Measurements from ENCODE around the gene IFITM1. TPM values are rescaled to one million over a fixed set of nuclear protein-coding genes. Genes with fewer than 3 reads are reported as not detected.
"Not testable (repeated sequence)": the region's sequence is repeated elsewhere in the genome, so short reads cannot be mapped to it uniquely, and the experiment has no call there.

IFITM1 gene
- total RNA-seq, 1 experiment from 2014 or later = 216 TPM

- not testable (repeated sequence) for H3K4me2 ChIP-seq (ENCODE audit: low read depth, low read length, poor library complexity, severe bottlenecking); H3K4me3 ChIP-seq (ENCODE audit: low read length); H3K9me3 ChIP-seq (ENCODE audit: low read length); H3K79me2 ChIP-seq (ENCODE audit: low read length); H2AFZ ChIP-seq (ENCODE audit: low read length); DNase-seq; H4K20me1 ChIP-seq (ENCODE audit: insufficient read depth, low read depth, low read length); H3K27ac ChIP-seq (ENCODE audit: low read length); H3K27me3 ChIP-seq (ENCODE audit: low read length); H3K9ac ChIP-seq (ENCODE audit: low read length); H3K9me2 ChIP-seq (replicated peaks; ENCODE audit: insufficient read depth, low read length); H3K36me3 ChIP-seq (ENCODE audit: insufficient read depth, low read length)
- peaks cover 29% of the 10 kb centered on the region for H3K4me1 ChIP-seq (ENCODE audit: low read length)
These were observed 2.7 kb upstream of the IFITM1 start for GRCh38 chr11:311013-311748.

DNA sequence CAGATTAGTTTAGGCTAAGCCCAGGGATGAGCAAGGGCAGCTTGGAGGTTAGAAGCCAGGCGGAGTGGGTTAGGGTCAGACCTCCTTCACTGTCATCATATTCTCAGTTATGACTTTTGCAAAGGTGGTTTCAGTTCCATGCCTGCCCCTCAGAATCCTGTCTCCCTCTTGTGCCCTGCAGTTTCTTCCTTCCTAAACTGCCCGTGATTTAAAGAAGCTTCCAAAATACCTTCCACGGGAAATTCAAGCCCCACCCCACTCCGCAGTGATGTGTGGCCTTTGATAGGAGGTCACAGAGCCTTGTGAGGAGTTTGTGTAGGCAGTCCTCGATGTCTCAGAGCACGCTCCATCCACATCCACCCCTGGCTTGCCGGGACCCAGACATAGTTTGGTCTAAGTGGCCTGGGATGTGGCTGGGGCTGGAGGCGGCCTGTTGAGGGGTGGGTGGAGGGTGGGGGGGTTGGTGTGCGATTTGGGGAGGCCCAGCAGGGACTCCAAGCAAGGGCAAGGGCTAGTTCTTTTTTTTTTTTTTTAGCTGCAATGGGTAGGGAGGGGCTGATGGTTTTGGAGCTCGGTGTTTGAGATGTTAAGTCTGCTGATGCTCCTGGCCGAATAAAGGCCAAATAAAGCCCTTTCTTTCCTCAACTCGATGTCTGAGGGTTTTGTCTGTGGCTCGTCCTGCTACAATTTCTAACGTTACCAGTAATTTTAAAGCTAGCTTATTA, 1.6 kb upstream of the IFITM1 start:
- peaks cover 29% of the 10 kb centered on the region for H3K4me1 ChIP-seq (ENCODE audit: low read length)
- DNase-seq = no peak
- no peaks in the 10 kb centered on the region for H3K36me3 ChIP-seq (ENCODE audit: insufficient read depth, low read length)
- H3K9ac ChIP-seq (ENCODE audit: low read length) = no peak overlapping the region
- no peak overlapping the region for H3K4me2 ChIP-seq (ENCODE audit: low read depth, low read length, poor library complexity, severe bottlenecking)
- no peaks in the 10 kb centered on the region for H3K9me2 ChIP-seq (replicated peaks; ENCODE audit: insufficient read depth, low read length)
- H3K9me3 ChIP-seq (ENCODE audit: low read length) = no peaks in the 10 kb centered on the region
- no peak overlapping the region for H3K27ac ChIP-seq (ENCODE audit: low read length)
- no peaks in the 10 kb centered on the region for H3K27me3 ChIP-seq (ENCODE audit: low read length)
- peaks cover 9% of the 10 kb centered on the region for H3K79me2 ChIP-seq (ENCODE audit: low read length)
- H2AFZ ChIP-seq (ENCODE audit: low read length) = no peak overlapping the region
- H3K4me3 ChIP-seq (ENCODE audit: low read length) = no peak overlapping the region
- H4K20me1 ChIP-seq (ENCODE audit: insufficient read depth, low read depth, low read length) = no peaks in the 10 kb centered on the region

GRCh38 chr11:313304-313786, 495 bp upstream of the IFITM1 start:
- Histone ChIP-seq H3K4me2 (ENCODE audit: low read depth, low read length, poor library complexity, severe bottlenecking) (peak overlapping the region; percentile 70), H3K79me2 (ENCODE audit: low read length) (peaks cover 9% of the 10 kb centered on the region), H2AFZ (ENCODE audit: low read length) (peak overlapping the region; percentile 15; the same call in 1 of the 2 replicates)

DNA sequence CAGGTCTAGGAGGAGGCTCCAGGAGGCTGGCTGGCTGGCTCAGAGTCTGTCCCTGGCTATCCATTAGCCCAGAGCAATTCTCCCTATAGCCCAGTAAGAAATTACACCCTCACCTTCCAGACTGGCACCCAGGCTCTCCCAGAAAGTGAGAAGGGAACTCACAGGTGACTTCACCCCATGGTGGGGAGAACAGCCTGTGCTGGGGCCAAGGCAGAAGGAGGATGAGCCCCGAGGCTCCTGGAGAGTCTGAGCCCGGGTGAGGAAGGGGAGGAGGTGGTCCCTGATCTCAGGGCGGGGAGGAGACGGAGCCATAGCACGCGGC, 675 bp downstream of the IFITM1 start:
- peak overlapping the region; percentile 70 for H3K4me2 ChIP-seq (ENCODE audit: low read depth, low read length, poor library complexity, severe bottlenecking)
- not testable (repeated sequence) for DNase-seq; H3K27ac ChIP-seq (ENCODE audit: low read length)

More at GRCh38 chr11:313304-313786, 495 bp upstream of the IFITM1 start:
- Histone ChIP-seq H3K9ac (ENCODE audit: low read length) (peak overlapping the region; percentile 73), H4K20me1 (ENCODE audit: insufficient read depth, low read depth, low read length) (no peaks in the 10 kb centered on the region), H3K36me3 (ENCODE audit: insufficient read depth, low read length) (no peaks in the 10 kb centered on the region), H3K27me3 (ENCODE audit: low read length) (no peaks in the 10 kb centered on the region), H3K9me3 (ENCODE audit: low read length) (no peaks in the 10 kb centered on the region), H3K4me1 (ENCODE audit: low read length) (peaks cover 27% of the 10 kb centered on the region), H3K27ac (ENCODE audit: low read length) (peak overlapping the region; percentile 58), H3K4me3 (ENCODE audit: low read length) (peak overlapping the region; percentile 68), H3K9me2 (replicated peaks; ENCODE audit: insufficient read depth, low read length) (no peaks in the 10 kb centered on the region)
- DNase-seq = no peak

GRCh38 chr11:315051-315481, 1.2 kb downstream of the IFITM1 start:
- Histone ChIP-seq H2AFZ (ENCODE audit: low read length) (no peak overlapping the region), H3K27me3 (ENCODE audit: low read length) (no peaks in the 10 kb centered on the region), H3K27ac (ENCODE audit: low read length) (no peak overlapping the region), H3K4me1 (ENCODE audit: low read length) (peaks cover 27% of the 10 kb centered on the region), H3K36me3 (ENCODE audit: insufficient read depth, low read length) (no peaks in the 10 kb centered on the region), H3K9me2 (replicated peaks; ENCODE audit: insufficient read depth, low read length) (no peaks in the 10 kb centered on the region), H3K79me2 (ENCODE audit: low read length) (peaks cover 9% of the 10 kb centered on the region), H3K4me2 (ENCODE audit: low read depth, low read length, poor library complexity, severe bottlenecking) (peak overlapping the region; percentile 70), H3K9ac (ENCODE audit: low read length) (peak overlapping the region; percentile 73), H3K4me3 (ENCODE audit: low read length) (peak overlapping the region; percentile 68), H4K20me1 (ENCODE audit: insufficient read depth, low read depth, low read length) (no peaks in the 10 kb centered on the region), H3K9me3 (ENCODE audit: low read length) (no peaks in the 10 kb centered on the region)
- no peak for DNase-seq

More for the DNA sequence above, 675 bp downstream of the IFITM1 start:
- Histone ChIP-seq H3K4me3 (ENCODE audit: low read length) (peak overlapping the region; percentile 68), H3K4me1 (ENCODE audit: low read length) (peaks cover 27% of the 10 kb centered on the region), H3K9ac (ENCODE audit: low read length) (peak overlapping the region; percentile 73)
- H3K36me3 ChIP-seq (ENCODE audit: insufficient read depth, low read length); H2AFZ ChIP-seq (ENCODE audit: low read length); H3K9me3 ChIP-seq (ENCODE audit: low read length); H3K27me3 ChIP-seq (ENCODE audit: low read length); H3K9me2 ChIP-seq (replicated peaks; ENCODE audit: insufficient read depth, low read length); H3K79me2 ChIP-seq (ENCODE audit: low read length); H4K20me1 ChIP-seq (ENCODE audit: insufficient read depth, low read depth, low read length): not testable (repeated sequence)

DNA sequence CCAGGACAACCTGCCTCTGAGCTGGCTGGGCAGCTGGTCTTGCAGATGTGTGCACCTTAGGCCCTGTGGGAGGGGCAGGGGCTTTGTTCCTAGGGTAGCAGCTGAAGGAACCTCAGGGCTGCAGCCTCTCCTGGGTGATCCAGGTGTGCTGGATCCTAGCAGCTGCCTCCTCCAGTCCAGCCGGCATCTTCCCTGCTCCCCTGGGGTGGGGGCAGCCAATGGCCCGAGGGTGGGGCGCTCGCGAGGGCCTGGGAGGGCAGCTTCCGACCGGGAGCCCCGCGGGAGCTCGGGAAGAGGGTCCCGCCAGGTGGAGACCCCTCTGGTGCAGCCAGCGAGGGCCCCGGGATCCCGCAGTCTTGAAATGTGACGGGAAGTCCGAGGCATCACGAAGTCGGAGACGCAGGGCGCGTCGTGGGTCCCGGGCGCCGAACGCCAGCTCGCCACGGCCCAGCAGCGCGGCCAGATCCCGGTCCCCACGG, 1.7 kb downstream of the IFITM1 start:
- H3K79me2 ChIP-seq (ENCODE audit: low read length) = peaks cover 9% of the 10 kb centered on the region
- no peak for DNase-seq
- no peak overlapping the region for H3K27ac ChIP-seq (ENCODE audit: low read length)
- peak overlapping the region; percentile 73 for H3K9ac ChIP-seq (ENCODE audit: low read length)
- H3K4me3 ChIP-seq (ENCODE audit: low read length) = peak overlapping the region; percentile 68
- no peaks in the 10 kb centered on the region for H3K9me2 ChIP-seq (replicated peaks; ENCODE audit: insufficient read depth, low read length)
- peaks cover 27% of the 10 kb centered on the region for H3K4me1 ChIP-seq (ENCODE audit: low read length)
- H3K9me3 ChIP-seq (ENCODE audit: low read length) = no peaks in the 10 kb centered on the region
- no peaks in the 10 kb centered on the region for H3K36me3 ChIP-seq (ENCODE audit: insufficient read depth, low read length)
- H3K27me3 ChIP-seq (ENCODE audit: low read length) = no peaks in the 10 kb centered on the region
- peak overlapping the region; percentile 70 for H3K4me2 ChIP-seq (ENCODE audit: low read depth, low read length, poor library complexity, severe bottlenecking)
- H4K20me1 ChIP-seq (ENCODE audit: insufficient read depth, low read depth, low read length) = no peaks in the 10 kb centered on the region
- H2AFZ ChIP-seq (ENCODE audit: low read length) = no peak overlapping the region

DNA sequence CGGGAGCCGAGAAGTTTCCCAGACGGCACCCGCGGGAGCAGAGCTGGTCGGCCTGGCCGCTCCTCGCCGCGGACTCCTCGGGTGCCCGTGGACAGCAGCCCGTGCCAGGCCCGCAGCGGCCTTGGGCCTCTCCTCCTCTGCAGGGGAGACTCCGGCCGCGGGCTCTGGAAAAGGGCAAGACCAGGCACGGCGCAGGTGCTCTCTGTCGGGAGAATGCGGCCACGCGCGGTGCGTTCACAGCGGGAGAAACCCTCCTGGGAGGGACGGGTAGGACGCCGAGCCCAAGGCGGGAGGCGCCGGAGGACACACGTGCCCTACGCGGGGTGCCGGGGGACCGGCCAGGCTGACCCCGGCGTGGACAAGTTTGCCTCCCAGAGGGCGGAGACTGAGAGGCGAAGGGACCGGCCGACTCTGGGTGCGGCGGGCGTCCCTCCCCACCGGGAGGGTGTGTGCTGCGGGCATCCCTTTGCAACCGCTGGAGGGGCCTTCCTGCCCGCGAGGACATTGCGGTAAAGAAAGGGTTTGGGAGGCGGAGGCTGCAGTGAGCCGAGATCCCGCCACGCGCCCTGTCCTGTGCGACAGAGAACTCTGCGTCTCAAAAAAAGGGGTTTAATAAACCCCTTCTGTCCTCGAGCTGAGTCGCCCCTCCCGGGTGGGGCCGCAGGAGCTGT, 2.3 kb downstream of the IFITM1 start:
- H3K27ac ChIP-seq (ENCODE audit: low read length) = no peak overlapping the region
- H3K27me3 ChIP-seq (ENCODE audit: low read length) = no peaks in the 10 kb centered on the region
- no peaks in the 10 kb centered on the region for H3K9me2 ChIP-seq (replicated peaks; ENCODE audit: insufficient read depth, low read length)
- H4K20me1 ChIP-seq (ENCODE audit: insufficient read depth, low read depth, low read length) = no peaks in the 10 kb centered on the region
- no peaks in the 10 kb centered on the region for H3K9me3 ChIP-seq (ENCODE audit: low read length)
- no peak for DNase-seq
- no peak overlapping the region for H3K4me2 ChIP-seq (ENCODE audit: low read depth, low read length, poor library complexity, severe bottlenecking)
- no peak overlapping the region for H3K4me3 ChIP-seq (ENCODE audit: low read length)
- H3K79me2 ChIP-seq (ENCODE audit: low read length) = peaks cover 9% of the 10 kb centered on the region
- no peak overlapping the region for H3K9ac ChIP-seq (ENCODE audit: low read length)
- no peaks in the 10 kb centered on the region for H3K36me3 ChIP-seq (ENCODE audit: insufficient read depth, low read length)
- no peak overlapping the region for H2AFZ ChIP-seq (ENCODE audit: low read length)
- peaks cover 27% of the 10 kb centered on the region for H3K4me1 ChIP-seq (ENCODE audit: low read length)

DNA sequence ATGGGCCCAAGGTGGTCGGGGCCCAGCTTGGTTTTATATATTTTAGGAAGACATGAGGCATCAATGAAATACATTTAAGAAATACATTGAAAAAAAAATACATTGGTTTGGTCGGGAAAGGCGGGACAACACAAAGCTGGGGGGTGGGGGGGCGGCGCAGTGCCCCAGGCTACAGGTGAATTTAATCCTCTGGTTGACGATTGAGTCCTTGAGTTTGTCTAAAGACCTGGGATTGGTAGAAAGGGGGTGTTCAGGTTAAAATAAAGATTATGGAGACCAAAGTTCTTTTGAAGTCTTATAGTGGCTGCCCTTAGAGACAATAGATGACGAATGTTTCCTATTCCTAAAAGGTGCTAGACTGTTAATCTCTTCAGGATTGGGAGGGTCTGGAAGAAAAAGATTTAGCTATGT, 3.1 kb downstream of the IFITM1 start:
- H3K36me3 ChIP-seq (ENCODE audit: insufficient read depth, low read length) = no peaks in the 10 kb centered on the region
- no peak overlapping the region for H2AFZ ChIP-seq (ENCODE audit: low read length)
- peaks cover 9% of the 10 kb centered on the region for H3K79me2 ChIP-seq (ENCODE audit: low read length)
- no peak overlapping the region for H3K27ac ChIP-seq (ENCODE audit: low read length)
- no peak for DNase-seq
- no peaks in the 10 kb centered on the region for H3K27me3 ChIP-seq (ENCODE audit: low read length)
- H3K4me1 ChIP-seq (ENCODE audit: low read length) = peaks cover 27% of the 10 kb centered on the region
- no peak overlapping the region for H3K4me3 ChIP-seq (ENCODE audit: low read length)
- no peak overlapping the region for H3K9ac ChIP-seq (ENCODE audit: low read length)
- H3K4me2 ChIP-seq (ENCODE audit: low read depth, low read length, poor library complexity, severe bottlenecking) = no peak overlapping the region
- no peaks in the 10 kb centered on the region for H4K20me1 ChIP-seq (ENCODE audit: insufficient read depth, low read depth, low read length)
- H3K9me2 ChIP-seq (replicated peaks; ENCODE audit: insufficient read depth, low read length) = no peaks in the 10 kb centered on the region
- H3K9me3 ChIP-seq (ENCODE audit: low read length) = no peaks in the 10 kb centered on the region

Data from Karpas-422 (cell line).